Natural killer cell (primary cell): ENCODE results near the gene RPS6KA5. TPM values are rescaled to one million over a fixed set of nuclear protein-coding genes. Genes with fewer than 3 reads are reported as not detected.

Experiments
- ATAC-seq, 3 donors: fragments of 150-1000 bp in 2 of 3; fragments of 200-7000 bp in 1 of 3; cut with Tn5 transposase; 1 replicate in 1 of 3; 2 replicates in 2 of 3; pipeline ENCODE4 v1.10.0; 2021; ENCODE audit warnings: mild to moderate bottlenecking in 2 of 3, moderate library complexity in 2 of 3
- DNase-seq, 2 donors: peaks; one replicate each; pipeline versions ENCODE4 v3.0.0 to v3.0.0-alpha.2; 2013 to 2021; ENCODE audit warnings: mixed read lengths in 1 of 2
- H3K27ac ChIP-seq: one replicate; pipeline ENCODE4 v1.5.1; 2013; ENCODE audit warnings: mild to moderate bottlenecking, low read length
- H3K27me3 ChIP-seq: one replicate; pipeline ENCODE4 v1.6.1; 2013; ENCODE audit warnings: low read length; ENCODE audit not compliant: control insufficient read depth, insufficient read depth
- H3K36me3 ChIP-seq: one replicate; pipeline ENCODE4 v1.6.1; 2013; ENCODE audit warnings: low read length; ENCODE audit not compliant: control insufficient read depth, insufficient read depth
- H3K4me1 ChIP-seq: one replicate; pipeline ENCODE4 v1.6.1; 2013; ENCODE audit warnings: low read length; ENCODE audit not compliant: control insufficient read depth, insufficient read depth
- H3K4me3 ChIP-seq: one replicate; pipeline ENCODE4 v1.5.1; 2013; ENCODE audit warnings: low read length
- H3K9me3 ChIP-seq: one replicate; pipeline ENCODE4 v1.6.1; 2013; ENCODE audit warnings: low read length; ENCODE audit not compliant: control insufficient read depth, insufficient read depth
- H3K27ac Mint-ChIP-seq, 2 donors: one replicate each; pipeline ENCODE4 v1.8.0; 2022; ENCODE audit warnings: mild to moderate bottlenecking in 2 of 2, mixed read lengths in 2 of 2, moderate library complexity in 1 of 2
- H3K27me3 Mint-ChIP-seq, 2 donors: one replicate each; pipeline ENCODE4 v1.8.0; 2022; ENCODE audit warnings: low read depth in 2 of 2, mixed read lengths in 2 of 2
- H3K36me3 Mint-ChIP-seq: one replicate; pipeline ENCODE4 v1.8.0; 2022; ENCODE audit warnings: mixed read lengths
- H3K4me1 Mint-ChIP-seq, 2 donors: one replicate each; pipeline ENCODE4 v1.8.0; 2022; ENCODE audit warnings: mixed read lengths in 2 of 2
- H3K4me3 Mint-ChIP-seq: one replicate; pipeline ENCODE4 v1.8.0; 2022; ENCODE audit warnings: mild to moderate bottlenecking, moderate library complexity, mixed read lengths
- H3K9me3 Mint-ChIP-seq, 2 donors: one replicate each; pipeline ENCODE4 v1.8.0; 2022; ENCODE audit warnings: mixed read lengths in 2 of 2
- WGBS: methylation state at CpG from one replicate; pipeline ENCODE4 v1.1.7; 2013; ENCODE audit warnings: missing lambda C conversion rate; ENCODE audit not compliant: insufficient coverage; 5-methylcytosine and 5-hydroxymethylcytosine counted together
- intact Hi-C: fragments of 100-400 bp; cut with micrococcal nuclease; formaldehyde crosslinking; loops from one replicate; pipeline ENCODE4 v1.14.2; 2022
- total RNA-seq, 4 donors: library from RNA; stranded (reverse); fragments of 120-200 nt in 1 of 4; gene quantifications; one replicate each; pipeline versions ENCODE4 v1.2.3 to v1.2.4, GENCODE V29; 2013 to 2022
- TF ChIP-seq, protein P1 (sequence below): fragments of 200-600 bp; IDR thresholded peaks from one replicate; pipeline ENCODE4 v1.8.0; 2022; ENCODE audit warnings: antibody characterized with exemption

RPS6KA5 gene
- total RNA-seq, 3 donors from 2014 or later (not counting 1 experiment from before 2014, with no cell fraction given) = 24.1 to 28.5 (median 27.9) TPM

GRCh38 chr14:90900476-90901083 is 159.9 kb downstream of the RPS6KA5 start:
- Mint-ChIP-seq H3K4me3 (no peak overlapping the region), H3K36me3 (no peaks in the 10 kb centered on the region), H3K9me3 (no peaks in the 10 kb centered on the region), H3K4me1 (peaks cover 0 to 3% of the 10 kb centered on the region in 2 donors), H3K27me3 (no peaks in the 10 kb centered on the region), H3K27ac (no peak overlapping the region)
- intact Hi-C loops = loop anchor here (1.0 kb wide), 1 partner anchor 386 kb away; no protein-coding TSS in a partner anchor
- no peaks in the 10 kb centered on the region for H3K4me1 ChIP-seq
- peaks cover 37% of the 10 kb centered on the region for H3K36me3 ChIP-seq
- TF ChIP-seq, protein P1, sequence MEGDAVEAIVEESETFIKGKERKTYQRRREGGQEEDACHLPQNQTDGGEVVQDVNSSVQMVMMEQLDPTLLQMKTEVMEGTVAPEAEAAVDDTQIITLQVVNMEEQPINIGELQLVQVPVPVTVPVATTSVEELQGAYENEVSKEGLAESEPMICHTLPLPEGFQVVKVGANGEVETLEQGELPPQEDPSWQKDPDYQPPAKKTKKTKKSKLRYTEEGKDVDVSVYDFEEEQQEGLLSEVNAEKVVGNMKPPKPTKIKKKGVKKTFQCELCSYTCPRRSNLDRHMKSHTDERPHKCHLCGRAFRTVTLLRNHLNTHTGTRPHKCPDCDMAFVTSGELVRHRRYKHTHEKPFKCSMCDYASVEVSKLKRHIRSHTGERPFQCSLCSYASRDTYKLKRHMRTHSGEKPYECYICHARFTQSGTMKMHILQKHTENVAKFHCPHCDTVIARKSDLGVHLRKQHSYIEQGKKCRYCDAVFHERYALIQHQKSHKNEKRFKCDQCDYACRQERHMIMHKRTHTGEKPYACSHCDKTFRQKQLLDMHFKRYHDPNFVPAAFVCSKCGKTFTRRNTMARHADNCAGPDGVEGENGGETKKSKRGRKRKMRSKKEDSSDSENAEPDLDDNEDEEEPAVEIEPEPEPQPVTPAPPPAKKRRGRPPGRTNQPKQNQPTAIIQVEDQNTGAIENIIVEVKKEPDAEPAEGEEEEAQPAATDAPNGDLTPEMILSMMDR = no peak
- H3K9me3 ChIP-seq = no peaks in the 10 kb centered on the region
- DNase-seq = no peak
- no peak overlapping the region for H3K27ac ChIP-seq
- no peak overlapping the region for H3K4me3 ChIP-seq
- no peaks in the 10 kb centered on the region for H3K27me3 ChIP-seq
- ATAC-seq = no peak
- 92% methylated on average over 2 of the region's 2 CpGs for WGBS

DNA sequence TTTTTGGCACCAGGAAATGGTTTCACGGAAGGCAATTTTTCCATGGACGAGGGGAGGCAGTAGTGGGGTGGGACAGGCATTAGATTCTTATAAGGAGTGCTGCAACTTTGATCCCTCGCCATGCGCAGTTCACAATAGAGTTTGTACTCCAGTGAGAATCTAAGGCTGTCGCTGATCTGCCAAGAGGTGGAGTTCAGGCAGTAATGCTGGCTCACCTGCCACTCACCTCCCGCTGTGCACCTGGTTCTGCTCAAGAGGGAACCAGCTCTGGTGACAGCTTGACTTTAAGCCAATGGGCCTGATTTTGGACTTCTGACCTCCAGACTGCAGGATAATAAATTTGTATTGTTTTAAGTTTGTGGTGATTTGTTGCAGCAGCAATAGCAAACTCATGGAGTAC is 163.4 kb downstream of the RPS6KA5 start:
- H3K27me3 ChIP-seq = no peaks in the 10 kb centered on the region
- WGBS = 97% methylated on average over 6 of the region's 6 CpGs
- intact Hi-C loops = no loop called here
- Mint-ChIP-seq H3K27ac (no peak overlapping the region), H3K27me3 (no peaks in the 10 kb centered on the region), H3K4me1 (no peaks in the 10 kb centered on the region), H3K4me3 (no peak overlapping the region), H3K9me3 (no peaks in the 10 kb centered on the region), H3K36me3 (no peaks in the 10 kb centered on the region)
- DNase-seq = no peak
- peaks cover 44% of the 10 kb centered on the region for H3K36me3 ChIP-seq
- no peaks in the 10 kb centered on the region for H3K4me1 ChIP-seq
- H3K27ac ChIP-seq = no peak overlapping the region
- TF ChIP-seq, protein P1 = no peak
- no peak overlapping the region for H3K4me3 ChIP-seq
- no peak for ATAC-seq
- H3K9me3 ChIP-seq = no peaks in the 10 kb centered on the region

DNA sequence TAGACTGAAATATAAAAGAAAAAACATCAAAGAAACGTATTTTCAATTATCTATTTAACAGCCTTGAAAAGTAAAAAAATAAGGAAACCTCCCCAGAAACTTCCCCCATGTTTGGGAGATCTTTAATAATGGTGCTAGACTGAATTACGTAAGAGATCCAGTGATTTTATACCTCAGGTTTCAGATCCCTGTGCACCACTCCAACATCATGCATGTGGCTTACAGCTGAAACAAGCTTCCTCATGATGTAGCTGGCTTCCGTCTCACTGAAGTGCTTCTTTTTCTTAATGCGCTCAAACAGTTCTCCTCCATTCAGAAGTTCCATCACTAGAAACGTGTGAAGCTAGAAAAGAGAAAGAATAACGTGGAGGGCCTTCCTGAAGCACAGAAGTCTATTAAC is 166.2 kb downstream of the RPS6KA5 start:
- TF ChIP-seq, protein P1 = no peak
- Histone ChIP-seq H3K36me3 (peaks cover 38% of the 10 kb centered on the region), H3K27me3 (no peaks in the 10 kb centered on the region), H3K9me3 (no peaks in the 10 kb centered on the region), H3K4me1 (no peaks in the 10 kb centered on the region), H3K27ac (no peak overlapping the region), H3K4me3 (no peak overlapping the region)
- Mint-ChIP-seq H3K36me3 (no peaks in the 10 kb centered on the region), H3K27ac (no peak overlapping the region), H3K4me1 (no peaks in the 10 kb centered on the region), H3K9me3 (no peaks in the 10 kb centered on the region), H3K4me3 (no peak overlapping the region), H3K27me3 (no peaks in the 10 kb centered on the region)
- no peak for DNase-seq
- ATAC-seq = no peak
- intact Hi-C loops = no loop called here
- WGBS = 100% methylated on average over 5 of the region's 6 CpGs

GRCh38 chr14:90893510-90893909 is 166.9 kb downstream of the RPS6KA5 start:
- H3K4me3 ChIP-seq = no peak overlapping the region
- no CpG with 5 or more reads among the region's 2 CpGs for whole genome bisulfite sequencing
- Mint-ChIP-seq H3K4me3 (no peak overlapping the region), H3K36me3 (no peaks in the 10 kb centered on the region), H3K4me1 (no peaks in the 10 kb centered on the region), H3K27me3 (no peaks in the 10 kb centered on the region), H3K27ac (no peak overlapping the region), H3K9me3 (no peaks in the 10 kb centered on the region)
- H3K36me3 ChIP-seq = peaks cover 32% of the 10 kb centered on the region
- ATAC-seq (no peak), DNase-seq (no peak)
- no peak overlapping the region for H3K27ac ChIP-seq
- H3K9me3 ChIP-seq = no peaks in the 10 kb centered on the region
- H3K4me1 ChIP-seq = no peaks in the 10 kb centered on the region
- no peaks in the 10 kb centered on the region for H3K27me3 ChIP-seq
- intact Hi-C loops = no loop called here
- TF ChIP-seq, protein P1 = no peak
